Fibroblast of lung (primary cell): ENCODE measurements around the gene TNFRSF1A.

Source experiments
- EZH2 ChIP-seq: IDR thresholded peaks from 2 replicates; pipeline ENCODE4 v1.5.1; 2012; ENCODE audit warnings: low read length, control low read depth, mild to moderate bottlenecking; ENCODE audit errors: missing control alignments
- TF ChIP-seq, protein P1 (sequence below), 2 donors: IDR thresholded peaks in 1 of 2; conservative IDR thresholded peaks in 1 of 2; 1 replicate in 1 of 2; 2 replicates in 1 of 2; pipeline ENCODE4 v1.5.1; 2011 to 2012; ENCODE audit warnings: low read length in 2 of 2, control low read depth in 1 of 2, inconsistent platforms in 1 of 2, low read depth in 1 of 2, mild to moderate bottlenecking in 1 of 2

DNA sequence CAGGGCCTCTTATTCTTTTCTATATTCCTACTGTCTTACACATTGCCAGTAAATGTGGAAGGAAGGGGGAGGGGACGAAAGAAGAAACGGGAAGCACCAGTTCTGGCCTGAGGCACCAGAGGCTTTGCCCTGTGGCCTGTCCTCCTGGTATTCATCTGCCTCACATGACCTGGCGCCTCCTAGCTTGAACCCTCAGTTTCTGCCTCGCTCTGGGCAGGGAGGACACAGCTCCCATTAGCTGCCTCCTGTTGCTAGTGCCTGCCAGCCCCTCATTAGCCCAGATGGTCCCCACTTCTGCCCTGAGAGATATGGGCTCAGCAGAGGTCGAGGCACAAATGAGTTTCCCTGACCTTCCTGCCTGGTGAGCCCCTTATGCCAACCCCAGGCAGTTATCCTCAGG lies 34.3 kb downstream of the TNFRSF1A start:
- TF ChIP-seq, protein P1, sequence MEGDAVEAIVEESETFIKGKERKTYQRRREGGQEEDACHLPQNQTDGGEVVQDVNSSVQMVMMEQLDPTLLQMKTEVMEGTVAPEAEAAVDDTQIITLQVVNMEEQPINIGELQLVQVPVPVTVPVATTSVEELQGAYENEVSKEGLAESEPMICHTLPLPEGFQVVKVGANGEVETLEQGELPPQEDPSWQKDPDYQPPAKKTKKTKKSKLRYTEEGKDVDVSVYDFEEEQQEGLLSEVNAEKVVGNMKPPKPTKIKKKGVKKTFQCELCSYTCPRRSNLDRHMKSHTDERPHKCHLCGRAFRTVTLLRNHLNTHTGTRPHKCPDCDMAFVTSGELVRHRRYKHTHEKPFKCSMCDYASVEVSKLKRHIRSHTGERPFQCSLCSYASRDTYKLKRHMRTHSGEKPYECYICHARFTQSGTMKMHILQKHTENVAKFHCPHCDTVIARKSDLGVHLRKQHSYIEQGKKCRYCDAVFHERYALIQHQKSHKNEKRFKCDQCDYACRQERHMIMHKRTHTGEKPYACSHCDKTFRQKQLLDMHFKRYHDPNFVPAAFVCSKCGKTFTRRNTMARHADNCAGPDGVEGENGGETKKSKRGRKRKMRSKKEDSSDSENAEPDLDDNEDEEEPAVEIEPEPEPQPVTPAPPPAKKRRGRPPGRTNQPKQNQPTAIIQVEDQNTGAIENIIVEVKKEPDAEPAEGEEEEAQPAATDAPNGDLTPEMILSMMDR (conservative IDR thresholded peaks at IDR 0.05 in 1 of 2, IDR thresholded peaks at IDR 0.05 in 1 of 2; ENCODE audit: low read depth in 1 of 2, low read length in 2 of 2), result no peak
- no peak for TF ChIP-seq EZH2
